Stomach (tissue), 19 donors: Measurements from ENCODE around the gene VTI1A. TPM values are rescaled to one million over a fixed set of nuclear protein-coding genes. Genes with fewer than 3 reads are reported as not detected.

ENCODE experiments used
- DNase-seq, 2 donors: peaks; one replicate each; pipeline versions ENCODE4 v3.0.0 to v3.0.0-alpha.2; 2013 to 2019
- H3K27ac ChIP-seq, 5 donors: fragments of 200-600 bp in 4 of 5; sonication (generic) in 4 of 5; one replicate each; pipeline ENCODE4 v1.5.1; 2013 to 2019; ENCODE audit warnings: mild to moderate bottlenecking in 1 of 5, moderate library complexity in 1 of 5
- H3K27me3 ChIP-seq, 3 donors: fragments of 200-600 bp; sonication (generic); one replicate each; pipeline ENCODE4 v1.5.1; 2017 to 2019; ENCODE audit warnings: mixed run types in 1 of 3
- H3K36me3 ChIP-seq, 4 donors: fragments of 200-600 bp; sonication (generic); 1 replicate in 3 of 4; 2 replicates in 1 of 4; pipeline ENCODE4 v1.5.1; 2016 to 2019
- H3K4me1 ChIP-seq, 4 donors: fragments of 200-600 bp; sonication (generic); one replicate each; pipeline ENCODE4 v1.5.1; 2016 to 2019
- H3K4me3 ChIP-seq, 4 donors: fragments of 200-600 bp; sonication (generic) in 3 of 4; one replicate each; pipeline ENCODE4 v1.5.1; 2016 to 2019; ENCODE audit warnings: mild to moderate bottlenecking in 1 of 4
- H3K9me3 ChIP-seq, 4 donors: fragments of 200-600 bp; sonication (generic); one replicate each; pipeline ENCODE4 v1.5.1; 2016 to 2019
- EP300 ChIP-seq: sonication (generic); formaldehyde crosslinking; IDR thresholded peaks from one replicate; pipeline ENCODE4 v1.6.1; 2017; ENCODE audit warnings: antibody characterized with exemption
- POLR2A ChIP-seq, 4 donors: fragments of 450-650 bp; IDR thresholded peaks; one replicate each; pipeline ENCODE4 v1.6.1; 2016; ENCODE audit warnings: antibody characterized with exemption in 4 of 4, control low read depth in 2 of 4, mild to moderate bottlenecking in 1 of 4, moderate library complexity in 1 of 4
- POLR2AphosphoS5 ChIP-seq, 3 donors: sonication (generic); formaldehyde crosslinking; IDR thresholded peaks; one replicate each; pipeline ENCODE4 v1.6.1; 2016; ENCODE audit warnings: antibody characterized with exemption in 3 of 3
- WGBS, 5 donors: extraction: QIAGEN DNeasy Blood & Tissue Kit in 3 of 5; methylation state at CpG; one replicate each; pipeline versions ENCODE4 v1.1.5 to v1.1.7; 2013 to 2018; 5-methylcytosine and 5-hydroxymethylcytosine counted together
- intact Hi-C: fragments of 100-400 bp; cut with DNase I; formaldehyde crosslinking; loops from one replicate; pipeline ENCODE4 v1.15.1; 2023; ENCODE audit warnings: low total_unique reads
- long read RNA-seq, 10 donors: transcript quantifications; one replicate each; lab custom pipeline, GENCODE V29; 2026
- polyA plus RNA-seq, 3 donors: library from polyadenylated mRNA; stranded (reverse); fragments of 200-250 nt; gene quantifications; one replicate each; pipeline ENCODE4 v1.2.3, GENCODE V29; 2013
- total RNA-seq, 5 donors: library from RNA; depleted of rRNA; stranded (reverse); fragments of >200 nt; gene quantifications; one replicate each; pipeline versions ENCODE4 v1.1.0 to v1.2.3, GENCODE V29; 2014 to 2016
- TF ChIP-seq, protein P1 (sequence below), 7 experiments: fragments of 450-650 bp in 4 of 7; fragments of 200-600 bp in 3 of 7; sonication (generic) in 3 of 7; IDR thresholded peaks; one replicate each; pipeline ENCODE4 v1.5.1; 2016 to 2019; ENCODE audit warnings: antibody characterized with exemption in 7 of 7, control low read depth in 2 of 7, mild to moderate bottlenecking in 1 of 7
- donor health status: healthy with polysubstance abuse.
- donor health status: Bipolar disorder and iron deficiency.
- donor health status: healthy.

VTI1A gene
- total RNA-seq: 100 to 1,000 TPM in 2 of 5 donors, 10 to 100 TPM in 3; 55.8 to 222 (median 94.9) TPM
- 10 to 100 TPM in 1 of 3 donors, 1 to 10 TPM in 2; 6.5 to 10.7 (median 8.1) TPM for polyA plus RNA-seq
- long read RNA-seq, donor 1, full-length matches to known transcripts: 2 of 2 reads
- long read RNA-seq, donor 1, partial matches to known transcripts: 0 of 2 reads
- long read RNA-seq, donor 1, other reads (novel, unspliced or antisense): 0 of 2 reads
- long read RNA-seq, donor 2, full-length matches to known transcripts: 3 of 3 reads
- long read RNA-seq, donor 2, partial matches to known transcripts: 0 of 3 reads
- long read RNA-seq, donor 2, other reads (novel, unspliced or antisense): 0 of 3 reads
- long read RNA-seq, donor 3, full-length matches to known transcripts: 4 of 4 reads
- long read RNA-seq, donor 3, partial matches to known transcripts: 0 of 4 reads
- long read RNA-seq, donor 3, other reads (novel, unspliced or antisense): 0 of 4 reads
- long read RNA-seq, donor 4: 0 reads
- long read RNA-seq, donor 5, full-length matches to known transcripts: 4 of 4 reads
- long read RNA-seq, donor 5, partial matches to known transcripts: 0 of 4 reads
- long read RNA-seq, donor 5, other reads (novel, unspliced or antisense): 0 of 4 reads
- long read RNA-seq, donor 6, full-length matches to known transcripts: 5 of 5 reads
- long read RNA-seq, donor 6, partial matches to known transcripts: 0 of 5 reads
- long read RNA-seq, donor 6, other reads (novel, unspliced or antisense): 0 of 5 reads
- long read RNA-seq, donor 7, partial matches to known transcripts: 0 of 1 reads
- long read RNA-seq, donor 7, other reads (novel, unspliced or antisense): 0 of 1 reads
- long read RNA-seq, donor 8, full-length matches to known transcripts: 2 of 2 reads
- long read RNA-seq, donor 8, partial matches to known transcripts: 0 of 2 reads
- long read RNA-seq, donor 8, other reads (novel, unspliced or antisense): 0 of 2 reads
- long read RNA-seq, donor 9, full-length matches to known transcripts: 2 of 2 reads
- long read RNA-seq, donor 9, partial matches to known transcripts: 0 of 2 reads
- long read RNA-seq, donor 9, other reads (novel, unspliced or antisense): 0 of 2 reads
- long read RNA-seq, donor 10, full-length matches to known transcripts: 1 of 1 reads
- long read RNA-seq, donor 10, partial matches to known transcripts: 0 of 1 reads
- long read RNA-seq, donor 10, other reads (novel, unspliced or antisense): 0 of 1 reads

DNA sequence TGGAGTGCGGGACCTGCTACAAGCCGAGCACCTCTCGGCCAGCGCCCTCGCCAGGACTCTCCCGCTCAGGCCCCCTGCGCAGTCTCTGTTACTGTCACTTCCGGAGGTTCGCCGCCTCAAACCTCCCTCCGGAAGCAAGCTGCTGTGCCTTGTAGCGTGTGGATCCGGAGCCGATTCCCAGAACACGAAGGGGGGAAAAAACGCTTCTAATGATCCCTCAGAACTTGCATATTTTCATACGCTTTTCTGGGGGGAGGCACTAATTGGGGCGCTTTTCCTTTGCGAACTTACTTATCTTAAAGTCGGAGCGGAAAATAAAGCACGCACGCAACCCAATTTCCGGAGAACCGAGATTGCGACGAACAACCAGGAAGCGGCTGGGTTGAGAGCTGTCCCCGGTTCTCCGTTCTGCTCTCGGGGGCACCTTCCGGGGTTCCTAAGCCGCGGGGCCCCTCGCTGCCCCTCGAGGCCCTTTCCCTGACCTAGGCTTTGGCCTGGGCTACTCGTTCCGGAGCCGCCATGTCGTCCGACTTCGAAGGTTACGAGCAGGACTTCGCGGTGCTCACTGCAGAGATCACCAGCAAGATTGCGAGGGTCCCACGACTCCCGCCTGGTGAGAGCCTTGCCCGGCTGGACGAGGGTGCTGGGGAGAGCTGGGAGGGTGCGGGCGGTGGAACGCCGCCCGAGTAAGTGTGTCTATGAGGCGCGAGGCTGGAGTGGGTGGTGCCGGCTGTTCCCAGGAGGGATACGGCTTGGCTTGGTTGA, at the start of gene VTI1A, which contains the start of gene ZDHHC6:
VTI1A (plus strand) TSS at position 361 of the 765 bp plus-strand sequence; CDS start at position 520, 159 bp downstream.
ZDHHC6 (minus strand) TSS at position 60 of the 765 bp plus-strand sequence. CDS start 1,478 bp downstream, outside the sequence.
- Histone ChIP-seq H3K4me3 (peak within 1 kb of the TSS; percentile 82 to 97 (median 92)), H3K27me3 (no peaks in the 10 kb centered on the region), H3K36me3 (peaks cover 0 to 41% (median 35%) of the 10 kb centered on the region in 4 donors), H3K9me3 (no peaks in the 10 kb centered on the region), H3K27ac (peak within 1 kb of the TSS; percentile 82 to 91 (median 88)), H3K4me1 (peaks cover 16 to 55% (median 39%) of the 10 kb centered on the region in 4 donors)
- intact Hi-C loops: no loop called here
- peak; percentile 85 to 94 for DNase-seq
- TF ChIP-seq, protein P1, sequence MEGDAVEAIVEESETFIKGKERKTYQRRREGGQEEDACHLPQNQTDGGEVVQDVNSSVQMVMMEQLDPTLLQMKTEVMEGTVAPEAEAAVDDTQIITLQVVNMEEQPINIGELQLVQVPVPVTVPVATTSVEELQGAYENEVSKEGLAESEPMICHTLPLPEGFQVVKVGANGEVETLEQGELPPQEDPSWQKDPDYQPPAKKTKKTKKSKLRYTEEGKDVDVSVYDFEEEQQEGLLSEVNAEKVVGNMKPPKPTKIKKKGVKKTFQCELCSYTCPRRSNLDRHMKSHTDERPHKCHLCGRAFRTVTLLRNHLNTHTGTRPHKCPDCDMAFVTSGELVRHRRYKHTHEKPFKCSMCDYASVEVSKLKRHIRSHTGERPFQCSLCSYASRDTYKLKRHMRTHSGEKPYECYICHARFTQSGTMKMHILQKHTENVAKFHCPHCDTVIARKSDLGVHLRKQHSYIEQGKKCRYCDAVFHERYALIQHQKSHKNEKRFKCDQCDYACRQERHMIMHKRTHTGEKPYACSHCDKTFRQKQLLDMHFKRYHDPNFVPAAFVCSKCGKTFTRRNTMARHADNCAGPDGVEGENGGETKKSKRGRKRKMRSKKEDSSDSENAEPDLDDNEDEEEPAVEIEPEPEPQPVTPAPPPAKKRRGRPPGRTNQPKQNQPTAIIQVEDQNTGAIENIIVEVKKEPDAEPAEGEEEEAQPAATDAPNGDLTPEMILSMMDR (IDR thresholded peaks at IDR 0.05): peak in 2 of 7 experiments; percentile 15 to 45
- TF ChIP-seq POLR2A (IDR thresholded peaks at IDR 0.05): peak in 1 of 4 donors; percentile 21
- peak in 2 of 3 donors; percentile 70 to 75 for TF ChIP-seq POLR2AphosphoS5 (IDR thresholded peaks at IDR 0.05)
- TF ChIP-seq EP300: no peak
- WGBS, 5 donors: 0 to 1% (median 0%) methylated on average over 35 to 59 of the region's 59 CpGs

DNA sequence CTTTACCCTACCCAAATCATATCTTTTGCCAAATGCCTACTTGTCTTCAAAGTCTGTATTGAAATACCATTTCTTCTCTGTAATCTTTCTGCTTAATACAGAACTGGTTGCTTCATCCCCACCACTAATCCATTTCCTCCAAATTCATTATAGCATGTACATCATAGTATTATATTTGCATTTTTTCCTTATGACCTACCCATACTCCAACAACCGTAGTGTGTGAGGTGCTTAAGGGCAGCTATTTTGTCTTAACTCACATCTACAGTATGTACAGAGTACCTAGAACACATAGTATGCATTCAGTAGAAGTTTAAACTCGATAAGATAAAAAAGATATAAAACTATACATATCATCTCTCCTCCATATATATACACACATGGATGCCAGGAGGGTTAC, 49.4 kb upstream of the VTI1A start:
- H3K36me3 ChIP-seq: peaks cover 14 to 64% (median 37%) of the 10 kb centered on the region in 4 donors
- no peak overlapping the region for H3K27ac ChIP-seq
- no peaks in the 10 kb centered on the region for H3K27me3 ChIP-seq
- H3K9me3 ChIP-seq: no peaks in the 10 kb centered on the region
- DNase-seq: no peak
- no peak overlapping the region for H3K4me3 ChIP-seq
- intact Hi-C loops: no loop called here
- TF ChIP-seq, protein P1 (IDR thresholded peaks at IDR 0.05): no peak
- TF ChIP-seq POLR2AphosphoS5 (IDR thresholded peaks at IDR 0.05) (no peak), EP300 (no peak)
- 84 to 99% (median 92%) methylated on average over 2 of the region's 2 CpGs for WGBS, 5 donors
- H3K4me1 ChIP-seq: peaks cover 5 to 23% (median 13%) of the 10 kb centered on the region in 4 donors

DNA sequence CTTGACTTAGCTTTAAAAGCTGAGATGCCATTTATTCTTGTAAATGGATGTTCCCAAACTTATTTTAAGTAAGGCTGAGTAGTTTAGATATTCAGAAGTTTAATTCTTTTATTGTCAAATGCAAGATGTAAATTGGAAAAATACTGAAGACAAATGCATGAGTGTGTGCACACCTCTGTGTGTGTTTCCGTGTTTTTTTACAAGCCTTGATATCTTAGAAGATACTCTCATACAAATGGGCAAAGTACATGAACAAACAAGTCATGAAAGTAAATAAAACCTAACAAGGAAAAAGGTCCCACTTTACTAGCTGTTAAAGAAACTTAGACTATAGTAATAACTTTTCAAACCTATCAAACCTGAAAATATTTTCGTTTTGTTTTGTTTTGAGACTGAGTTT, 44.1 kb upstream of the VTI1A start:
- Histone ChIP-seq H3K4me3 (no peak overlapping the region), H3K27ac (peak overlapping the region in 2 of 5 donors; percentile 29 to 30), H3K9me3 (no peaks in the 10 kb centered on the region), H3K36me3 (peaks cover 3 to 83% (median 55%) of the 10 kb centered on the region in 4 donors), H3K27me3 (no peaks in the 10 kb centered on the region), H3K4me1 (peaks cover 0 to 6% (median 1%) of the 10 kb centered on the region in 4 donors)
- WGBS, 5 donors: 35 to 51% (median 43%) methylated on average over 2 of the region's 2 CpGs
- no peak for TF ChIP-seq EP300
- TF ChIP-seq POLR2AphosphoS5 (IDR thresholded peaks at IDR 0.05): no peak
- no peak for TF ChIP-seq POLR2A (IDR thresholded peaks at IDR 0.05)
- TF ChIP-seq, protein P1 (IDR thresholded peaks at IDR 0.05): no peak
- no peak for DNase-seq
- intact Hi-C loops: no loop called here
